GM13976 (cell line): ENCODE measurements around the gene EBF3.

Source experiments
- DNase-seq: peaks from one replicate; pipeline ENCODE4 v3.0.0; 2012; ENCODE audit warnings: low spot score
- CTCF ChIP-seq: IDR thresholded peaks from 2 replicates; pipeline ENCODE4 v1.5.1; 2012; ENCODE audit warnings: borderline replicate concordance, mild to moderate bottlenecking; ENCODE audit not compliant: insufficient read depth; ENCODE audit errors: extremely low read depth, missing control alignments, control extremely low read depth
- in situ Hi-C: fragments of 300-500 bp; cut with MboI; formaldehyde crosslinking; loops from one replicate; pipeline ENCODE4 v1.12.0; 2022; ENCODE audit warnings: low sequenced_read_pairs, mixed read lengths, inconsistent platforms; ENCODE audit not compliant: unreplicated experiment

Gene EBF3

GRCh38 chr10:129942391-129942790 lies 21.7 kb downstream of the EBF3 start:
- in situ Hi-C loops: no loop called here
- TF ChIP-seq CTCF: no peak
- no peak for DNase-seq

- in situ Hi-C loops: no loop called here
- TF ChIP-seq CTCF: no peak
- DNase-seq: no peak
Observed at GRCh38 chr10:129942019-129942277, 22.1 kb downstream of the EBF3 start.

GRCh38 chr10:129941199-129942018 lies 22.7 kb downstream of the EBF3 start:
- in situ Hi-C loops: no loop called here

GRCh38 chr10:129940617-129941198 lies 23.4 kb downstream of the EBF3 start:
- in situ Hi-C loops: no loop called here
- no peak for DNase-seq
- no peak for TF ChIP-seq CTCF

More at GRCh38 chr10:129941199-129942018, 22.7 kb downstream of the EBF3 start:
- DNase-seq: no peak
- no peak for TF ChIP-seq CTCF

- DNase-seq: no peak
- no peak for TF ChIP-seq CTCF
- in situ Hi-C loops: no loop called here
Observed at GRCh38 chr10:129939416-129940275, 24.4 kb downstream of the EBF3 start.

- no peak for TF ChIP-seq CTCF
- no peak for DNase-seq
- in situ Hi-C loops: no loop called here
Observed at GRCh38 chr10:129938460-129938859, 25.6 kb downstream of the EBF3 start.
